Left ventricle myocardium inferior (tissue), 1 donor: ENCODE measurements around the gene FAM131C. TPM values are rescaled to one million over a fixed set of nuclear protein-coding genes. Genes with fewer than 3 reads are reported as not detected.

Experiments used
- DNase-seq: peaks from one replicate; pipeline ENCODE4 v3.0.0-alpha.2; 2020
- H3K27ac ChIP-seq: fragments of 200-600 bp; replicated peaks from 2 replicates; pipeline ENCODE4 v1.8.0; 2021
- H3K27me3 ChIP-seq: fragments of 200-600 bp; 2 replicates; pipeline ENCODE4 v1.8.0; 2021; ENCODE audit warnings: low read depth
- H3K36me3 ChIP-seq: fragments of 200-600 bp; 2 replicates; pipeline ENCODE4 v1.8.0; 2021
- H3K4me1 ChIP-seq: fragments of 200-600 bp; 2 replicates; pipeline ENCODE4 v1.8.0; 2021
- H3K4me3 ChIP-seq: fragments of 200-600 bp; 2 replicates; pipeline ENCODE4 v1.8.0; 2021; ENCODE audit warnings: mild to moderate bottlenecking, moderate library complexity
- H3K9me3 ChIP-seq: fragments of 200-600 bp; replicated peaks from 2 replicates; pipeline ENCODE4 v1.8.0; 2021
- intact Hi-C: fragments of 100-400 bp; cut with micrococcal nuclease; formaldehyde crosslinking; loops from one replicate; pipeline ENCODE4 v1.11.0; 2022
- total RNA-seq: library from RNA; stranded (reverse); fragmentation: NEBNext Ultra II Directional; extraction: Animal tissue kit (Norgen Biotek cat#: 25700); gene quantifications from one replicate; pipeline ENCODE4 v1.2.1, GENCODE V29; 2021
- TF ChIP-seq, protein P1 (sequence below): fragments of 200-600 bp; IDR thresholded peaks from 2 replicates; pipeline ENCODE4 v1.8.0; 2021; ENCODE audit warnings: antibody characterized with exemption, mild to moderate bottlenecking, borderline replicate concordance
- donor health status: DM: no; HTN: yes; CAD: no; lungs with severe emphysema.

FAM131C gene
- total RNA-seq, 1 donor from 2014 or later, result 5.4 TPM

DNA sequence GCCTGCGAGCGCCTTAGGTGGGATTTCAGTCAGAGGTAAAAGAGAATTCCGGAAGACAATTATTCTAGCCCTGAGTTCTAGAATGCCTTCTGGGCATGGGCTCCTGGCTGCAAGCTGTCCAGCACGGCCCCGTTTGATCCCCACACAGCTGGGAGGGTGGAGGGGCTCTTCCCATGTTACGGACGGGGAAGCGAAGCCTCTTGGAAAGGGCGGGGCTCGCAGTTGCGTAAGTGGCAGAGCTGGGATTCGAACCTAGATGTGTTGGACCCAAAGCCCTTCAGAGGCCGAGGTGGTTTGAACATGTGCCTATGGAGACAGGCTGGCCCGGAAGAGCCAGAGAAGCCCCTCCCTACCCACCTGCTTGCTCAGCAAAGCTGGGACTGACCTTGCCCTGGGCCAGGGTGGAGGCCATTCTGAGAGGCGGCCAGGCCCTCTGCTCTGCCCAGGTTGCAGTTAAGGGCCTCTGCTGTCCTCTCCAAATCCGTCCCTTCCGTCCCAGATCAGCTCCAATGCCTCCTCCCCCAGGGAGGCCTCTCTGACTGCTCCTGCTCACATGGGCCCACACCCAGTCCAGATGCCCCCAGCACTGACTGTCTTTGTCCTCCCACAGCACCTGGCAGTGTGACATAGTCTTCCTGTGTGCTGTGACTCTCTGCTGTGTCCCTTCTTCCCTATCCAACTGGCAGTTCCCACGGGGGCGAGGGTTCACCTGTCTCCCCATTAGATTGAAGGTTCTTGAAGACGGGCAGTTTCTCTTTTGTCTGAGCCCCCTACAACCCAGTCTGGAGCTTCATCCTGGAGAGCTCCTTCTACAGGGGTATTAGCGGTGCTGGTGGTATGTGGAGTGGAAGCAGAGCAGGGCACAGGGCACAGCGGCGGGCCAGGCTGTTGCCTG, 54.5 kb downstream of the FAM131C start:
- peak overlapping the region; percentile 74 for H3K4me3 ChIP-seq
- intact Hi-C loops, result no loop called here
- peaks cover 10% of the 10 kb centered on the region for H3K36me3 ChIP-seq
- no peaks in the 10 kb centered on the region for H3K27me3 ChIP-seq
- DNase-seq, result peak; percentile 33
- no peaks in the 10 kb centered on the region for H3K9me3 ChIP-seq
- H3K27ac ChIP-seq, result peak overlapping the region; percentile 97
- H3K4me1 ChIP-seq, result peaks cover 72% of the 10 kb centered on the region
- TF ChIP-seq, protein P1, sequence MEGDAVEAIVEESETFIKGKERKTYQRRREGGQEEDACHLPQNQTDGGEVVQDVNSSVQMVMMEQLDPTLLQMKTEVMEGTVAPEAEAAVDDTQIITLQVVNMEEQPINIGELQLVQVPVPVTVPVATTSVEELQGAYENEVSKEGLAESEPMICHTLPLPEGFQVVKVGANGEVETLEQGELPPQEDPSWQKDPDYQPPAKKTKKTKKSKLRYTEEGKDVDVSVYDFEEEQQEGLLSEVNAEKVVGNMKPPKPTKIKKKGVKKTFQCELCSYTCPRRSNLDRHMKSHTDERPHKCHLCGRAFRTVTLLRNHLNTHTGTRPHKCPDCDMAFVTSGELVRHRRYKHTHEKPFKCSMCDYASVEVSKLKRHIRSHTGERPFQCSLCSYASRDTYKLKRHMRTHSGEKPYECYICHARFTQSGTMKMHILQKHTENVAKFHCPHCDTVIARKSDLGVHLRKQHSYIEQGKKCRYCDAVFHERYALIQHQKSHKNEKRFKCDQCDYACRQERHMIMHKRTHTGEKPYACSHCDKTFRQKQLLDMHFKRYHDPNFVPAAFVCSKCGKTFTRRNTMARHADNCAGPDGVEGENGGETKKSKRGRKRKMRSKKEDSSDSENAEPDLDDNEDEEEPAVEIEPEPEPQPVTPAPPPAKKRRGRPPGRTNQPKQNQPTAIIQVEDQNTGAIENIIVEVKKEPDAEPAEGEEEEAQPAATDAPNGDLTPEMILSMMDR, result no peak

DNA sequence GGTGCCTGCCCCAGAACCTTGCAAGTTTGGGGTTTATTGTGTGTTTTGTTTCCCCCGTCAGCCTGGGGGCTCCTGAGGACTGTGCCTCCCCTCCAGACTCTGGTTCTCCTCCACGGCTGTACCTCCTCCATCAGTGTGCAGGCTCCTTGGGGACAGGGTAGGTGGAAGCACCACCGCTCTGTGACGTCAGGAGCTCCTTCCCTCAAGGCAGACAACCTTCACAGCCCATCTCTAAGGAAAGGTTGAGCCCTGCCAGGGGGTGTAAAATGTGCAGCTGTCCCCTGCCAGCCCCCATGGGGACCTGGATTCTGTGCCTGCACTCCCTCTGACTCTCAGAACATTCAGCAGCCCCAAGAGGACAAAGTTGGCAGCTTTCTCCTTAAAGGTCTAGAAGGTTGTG, 55.1 kb downstream of the FAM131C start:
- Histone ChIP-seq H3K4me3 (peak overlapping the region; percentile 74), H3K27ac (peak overlapping the region; percentile 97), H3K36me3 (peaks cover 10% of the 10 kb centered on the region), H3K27me3 (no peaks in the 10 kb centered on the region), H3K9me3 (no peaks in the 10 kb centered on the region), H3K4me1 (peaks cover 79% of the 10 kb centered on the region)
- TF ChIP-seq, protein P1, result no peak
- intact Hi-C loops, result no loop called here
- peak; percentile 31 for DNase-seq

DNA sequence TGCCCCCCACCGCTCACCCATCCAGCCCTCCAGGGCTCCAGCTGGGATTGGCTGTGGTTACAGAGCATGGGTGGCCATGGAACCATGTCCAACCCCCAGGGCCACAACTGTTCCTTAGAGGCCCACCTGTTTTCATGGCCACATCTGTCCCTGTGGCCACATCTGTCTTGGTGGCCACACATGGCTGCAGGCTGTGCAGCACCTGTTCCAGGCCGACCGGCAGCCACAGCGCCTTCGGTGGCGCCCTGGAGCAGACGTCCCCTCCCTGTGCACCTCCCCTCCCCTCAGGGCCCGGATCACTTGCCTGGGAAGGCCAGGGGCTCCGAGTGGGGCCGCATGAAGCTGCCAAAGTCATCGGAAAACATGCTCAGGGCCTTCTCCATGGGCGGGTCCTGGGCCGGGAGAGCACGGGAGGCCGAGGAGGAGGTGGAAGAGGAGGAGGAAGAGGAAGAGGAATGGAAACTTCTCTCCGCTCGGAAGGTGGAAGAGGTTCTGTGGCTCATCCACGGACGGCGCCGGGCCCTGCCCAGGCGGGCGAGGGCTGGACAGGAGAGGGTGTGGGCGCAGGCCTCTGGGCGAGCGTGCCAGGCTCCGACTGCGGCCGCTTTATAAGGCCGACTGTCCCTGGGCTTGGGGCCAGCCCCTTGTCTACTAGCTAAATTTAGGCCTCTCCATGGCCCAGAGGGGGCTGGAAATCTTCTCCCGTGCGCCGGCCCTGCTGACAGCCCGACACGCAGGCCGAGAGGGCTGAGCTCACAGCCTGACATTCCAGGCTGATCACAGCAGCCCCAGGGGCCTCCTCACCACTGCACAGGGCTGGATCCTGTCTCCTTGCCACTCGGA, 55.8 kb downstream of the FAM131C start, which contains the start of gene HSPB7:
Gene HSPB7 (minus strand): TSS at position 583 of the 843 bp plus-strand sequence. CDS start 80 bp downstream, at position 503.
- H3K4me3 ChIP-seq, result peak within 1 kb of the TSS; percentile 74
- TF ChIP-seq, protein P1, result no peak
- peak; percentile 90 for DNase-seq
- H3K27me3 ChIP-seq, result no peaks in the 10 kb centered on the region
- H3K36me3 ChIP-seq, result peaks cover 10% of the 10 kb centered on the region
- peaks cover 85% of the 10 kb centered on the region for H3K4me1 ChIP-seq
- H3K27ac ChIP-seq, result peak within 1 kb of the TSS; percentile 97
- intact Hi-C loops, result no loop called here
- H3K9me3 ChIP-seq, result no peaks in the 10 kb centered on the region

DNA sequence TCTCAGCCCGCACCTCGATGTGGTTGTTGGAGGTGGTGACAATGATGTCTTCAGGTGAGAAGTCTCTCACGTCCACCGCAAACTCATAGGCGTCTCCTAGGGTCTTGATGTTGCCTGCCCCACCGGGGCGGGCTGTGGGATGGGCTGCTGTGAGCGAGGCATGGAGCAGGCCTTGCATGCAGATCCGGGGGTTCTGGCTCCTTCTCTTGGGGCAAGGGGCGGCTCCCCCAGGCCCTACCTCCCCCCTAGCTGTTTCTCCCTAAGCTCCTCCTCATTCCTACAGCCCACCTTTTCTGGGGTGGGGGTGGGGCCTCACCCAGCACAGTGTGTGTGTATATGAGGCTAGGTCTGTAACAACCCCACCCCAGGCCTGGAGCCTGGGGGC, 56.4 kb downstream of the FAM131C start:
- no peak for DNase-seq
- Histone ChIP-seq H3K9me3 (no peaks in the 10 kb centered on the region), H3K4me1 (peaks cover 91% of the 10 kb centered on the region), H3K27ac (peak overlapping the region; percentile 97), H3K4me3 (peak overlapping the region; percentile 74), H3K27me3 (no peaks in the 10 kb centered on the region), H3K36me3 (peaks cover 10% of the 10 kb centered on the region)
- TF ChIP-seq, protein P1, result no peak
- intact Hi-C loops, result no loop called here
